HG03159 (cell line): Measurements from ENCODE around the gene ERC1.

Source experiments
- ATAC-seq: cut with Tn5 transposase; IDR thresholded peaks from one replicate; pipeline ENCODE4 v1.9.1; 2021; ENCODE audit warnings: mild to moderate bottlenecking, moderate library complexity; ENCODE audit not compliant: unreplicated experiment

ERC1 gene

GRCh38 chr12:990661-991349 is at the start of gene ERC1:
Gene ERC1, plus strand, starts transcription at chr12:991223. Its CDS starts 36,681 bp downstream, at chr12:1027904.
- ATAC-seq: peak; percentile 83

- ATAC-seq: no peak
Observed at GRCh38 chr12:943051-943450, 48.0 kb upstream of the ERC1 start.

- ATAC-seq: no peak
Observed at GRCh38 chr12:944211-944610, 46.8 kb upstream of the ERC1 start.

- ATAC-seq: no peak
Observed at GRCh38 chr12:946212-946611, 44.8 kb upstream of the ERC1 start.

GRCh38 chr12:946631-947030 is 44.4 kb upstream of the ERC1 start:
- ATAC-seq: no peak

- no peak for ATAC-seq
Observed at GRCh38 chr12:948238-948637, 42.8 kb upstream of the ERC1 start.

- peak; percentile 78 for ATAC-seq
Observed at GRCh38 chr12:949453-950191, 41.4 kb upstream of the ERC1 start, which contains the start of gene RAD52. Gene RAD52, minus strand, starts transcription at chr12:949694. Its CDS starts 16,636 bp downstream, at chr12:933058.

GRCh38 chr12:951176-951575 is 39.8 kb upstream of the ERC1 start:
- no peak for ATAC-seq

GRCh38 chr12:953776-954175 is 37.2 kb upstream of the ERC1 start:
- ATAC-seq: no peak

GRCh38 chr12:954741-955140 is 36.3 kb upstream of the ERC1 start:
- ATAC-seq: no peak

GRCh38 chr12:955939-956338 is 35.1 kb upstream of the ERC1 start:
- no peak for ATAC-seq

GRCh38 chr12:958588-959123 is 32.4 kb upstream of the ERC1 start:
- no peak for ATAC-seq

- ATAC-seq: no peak
Observed at GRCh38 chr12:966724-967123, 24.3 kb upstream of the ERC1 start.

GRCh38 chr12:967641-968040 is 23.4 kb upstream of the ERC1 start:
- no peak for ATAC-seq

- ATAC-seq: no peak
Observed at GRCh38 chr12:968545-968944, 22.5 kb upstream of the ERC1 start.

- ATAC-seq: no peak
Observed at GRCh38 chr12:969821-970220, 21.2 kb upstream of the ERC1 start.

- no peak for ATAC-seq
Observed at GRCh38 chr12:971991-972390, 19.0 kb upstream of the ERC1 start.

GRCh38 chr12:974271-974862 is 16.7 kb upstream of the ERC1 start:
- ATAC-seq: no peak

- ATAC-seq: no peak
Observed at GRCh38 chr12:976644-977043, 14.4 kb upstream of the ERC1 start.

GRCh38 chr12:977156-977555 is 13.9 kb upstream of the ERC1 start:
- no peak for ATAC-seq

- ATAC-seq: no peak
Observed at GRCh38 chr12:979349-979748, 11.7 kb upstream of the ERC1 start.
